Measurements from ENCODE around the gene ZNF669.

Gene ZNF669

DNA sequence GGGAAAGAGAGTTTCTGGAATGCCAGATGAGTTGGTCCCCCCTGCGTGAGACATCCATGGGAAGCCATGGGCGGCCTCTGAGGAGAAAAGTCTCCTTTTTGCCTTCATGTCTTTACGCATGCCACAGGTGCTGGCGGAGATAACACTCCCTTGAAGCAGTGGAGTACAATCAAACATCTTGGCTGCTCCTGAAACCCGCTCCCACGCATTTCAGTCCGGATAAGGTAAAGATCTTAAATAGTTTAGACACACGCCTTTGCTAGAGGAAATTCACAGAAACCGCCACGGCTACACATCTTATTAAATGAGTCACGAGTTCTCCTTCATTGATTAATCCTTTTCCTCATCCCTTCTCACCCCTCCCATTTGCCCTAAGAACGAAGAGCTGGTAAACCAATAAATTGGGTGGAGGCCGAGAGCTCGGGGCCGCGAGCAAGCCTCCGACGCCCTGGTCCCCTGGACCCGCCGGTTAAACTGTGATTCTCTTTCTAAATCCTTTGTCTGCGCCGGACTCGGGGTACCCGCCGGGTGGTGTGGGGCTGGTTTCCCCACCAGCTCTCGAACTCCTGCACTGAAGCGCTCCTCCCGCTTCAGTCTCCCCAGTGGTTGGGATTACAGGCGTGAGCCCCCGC lies 6.6 kb upstream of the ZNF669 start:
- peak; percentile 57 for DNase-seq

DNA sequence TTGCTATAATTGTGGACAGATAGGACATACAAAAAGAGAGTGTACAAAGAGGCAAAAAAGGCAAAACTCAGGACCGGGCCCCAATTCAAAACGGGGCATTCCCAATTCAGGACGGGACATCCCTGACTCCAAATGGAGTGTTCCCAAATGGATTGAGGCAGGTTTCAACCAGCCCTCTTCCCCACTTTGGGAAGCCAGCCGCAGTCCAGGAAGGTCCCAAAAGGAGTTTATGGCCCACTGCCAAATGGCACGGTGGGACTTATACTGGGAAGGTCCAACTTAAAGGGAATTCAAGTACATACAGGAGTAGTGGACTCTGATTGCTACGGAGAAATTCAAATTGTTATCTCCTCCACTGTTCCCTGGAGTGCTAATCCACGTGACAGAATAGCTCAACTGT lies 3.5 kb upstream of the ZNF669 start:
- no peak for DNase-seq

DNA sequence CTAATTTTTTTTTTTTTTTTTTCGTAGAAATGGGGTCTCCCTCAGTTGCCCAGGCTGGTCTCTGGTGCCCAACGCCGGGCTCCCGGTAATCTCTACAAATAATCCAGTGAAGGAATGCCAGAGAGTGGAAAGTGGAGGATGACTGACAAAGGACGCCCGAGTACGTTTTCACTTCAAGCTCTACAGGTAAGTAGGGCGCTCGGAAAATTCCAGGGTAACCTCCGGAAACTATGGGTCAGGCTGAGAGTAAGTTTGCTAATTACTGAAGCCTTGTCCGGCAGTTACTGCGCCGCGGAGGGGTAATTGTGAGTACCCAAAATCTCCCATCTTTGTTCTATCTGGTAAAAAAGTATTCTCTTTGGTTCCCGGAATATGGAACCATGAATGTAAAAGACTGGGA lies 1.8 kb upstream of the ZNF669 start:
- DNase-seq, result no peak

DNA sequence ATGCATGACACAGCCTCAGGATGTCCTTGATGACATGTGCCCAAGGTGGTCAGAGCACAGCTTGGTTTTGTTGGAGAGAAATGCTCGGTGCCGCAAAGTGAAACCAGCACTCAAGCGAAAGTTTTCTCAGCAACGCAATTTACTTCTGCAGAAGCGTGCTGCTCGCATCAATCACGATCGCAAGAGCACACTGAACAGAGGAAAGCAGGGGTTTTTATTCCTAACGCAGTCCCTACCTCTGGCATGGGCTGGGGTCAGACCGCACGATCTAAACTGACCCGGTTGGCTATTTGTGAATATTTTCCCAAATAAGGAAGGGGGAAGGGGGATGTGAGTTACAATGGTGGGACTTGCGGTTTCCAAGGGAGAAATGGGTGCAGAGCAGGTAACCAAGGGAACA lies 809 bp upstream of the ZNF669 start:
- no peak for DNase-seq

DNA sequence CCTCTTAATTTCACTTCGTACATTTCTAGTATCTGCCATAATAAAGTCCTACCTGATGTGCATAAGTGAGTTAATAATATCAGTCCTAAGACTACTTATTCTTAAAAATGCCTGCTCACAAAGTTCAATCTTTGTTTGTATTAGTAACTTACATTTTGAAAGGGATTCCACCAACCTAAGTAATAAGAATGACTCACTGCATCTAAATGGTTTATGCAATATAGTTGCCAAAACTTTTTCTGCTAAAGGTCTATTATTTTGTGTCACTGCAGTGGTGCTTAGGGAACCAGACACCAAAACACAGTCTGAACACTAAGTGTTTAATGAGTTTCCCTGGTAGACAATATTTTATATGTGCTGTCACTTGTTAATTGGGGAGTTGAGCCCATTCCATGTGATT lies 1.8 kb downstream of the ZNF669 start:
- no peak for DNase-seq

DNA sequence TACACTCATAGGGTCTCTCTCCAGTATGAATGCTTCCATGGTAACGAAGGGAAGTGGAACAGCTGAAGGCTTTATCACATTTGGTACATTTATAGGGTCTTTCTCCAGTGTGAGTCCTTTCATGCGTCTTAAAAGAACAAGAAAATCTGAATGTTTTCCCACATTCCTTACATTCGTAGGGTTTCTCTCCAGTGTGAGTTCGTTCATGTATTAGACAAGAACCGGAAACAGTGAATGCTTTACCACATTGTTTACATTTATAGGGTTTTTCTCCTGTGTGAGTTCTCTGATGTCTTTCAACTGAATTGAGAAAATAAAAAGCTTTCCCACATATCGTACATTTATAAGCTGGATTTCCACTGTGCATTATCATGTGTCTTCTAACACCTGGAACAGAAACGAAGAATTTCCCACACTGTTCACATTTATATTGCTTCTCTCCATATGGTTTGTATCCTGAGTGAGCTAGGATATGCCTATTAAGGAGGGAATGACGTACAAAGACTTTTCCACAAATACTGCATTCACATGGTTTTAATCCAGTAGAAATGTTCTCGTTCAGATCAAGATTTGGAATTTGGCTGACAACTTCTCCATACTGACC lies 3.4 kb downstream of the ZNF669 start:
- no peak for DNase-seq

DNA sequence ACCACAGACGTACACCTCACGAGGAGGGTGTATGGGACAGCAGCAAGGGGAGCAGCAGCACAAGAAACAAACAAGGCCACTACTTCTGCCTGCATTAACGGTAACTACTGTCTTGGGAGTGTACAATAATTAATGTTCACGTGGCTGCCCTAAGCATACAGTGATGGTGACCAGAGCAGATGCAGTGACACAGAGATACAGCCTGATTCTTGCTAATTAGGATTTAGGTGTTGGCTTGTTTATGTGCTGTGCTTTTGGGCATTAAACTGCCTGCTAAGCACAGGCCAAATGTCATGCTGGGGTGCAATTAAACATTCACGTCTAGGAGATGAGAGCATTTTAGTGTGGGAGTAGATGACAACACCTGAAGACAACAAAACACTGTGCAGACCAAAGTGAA lies 7.2 kb downstream of the ZNF669 start:
- DNase-seq, result no peak

DNA sequence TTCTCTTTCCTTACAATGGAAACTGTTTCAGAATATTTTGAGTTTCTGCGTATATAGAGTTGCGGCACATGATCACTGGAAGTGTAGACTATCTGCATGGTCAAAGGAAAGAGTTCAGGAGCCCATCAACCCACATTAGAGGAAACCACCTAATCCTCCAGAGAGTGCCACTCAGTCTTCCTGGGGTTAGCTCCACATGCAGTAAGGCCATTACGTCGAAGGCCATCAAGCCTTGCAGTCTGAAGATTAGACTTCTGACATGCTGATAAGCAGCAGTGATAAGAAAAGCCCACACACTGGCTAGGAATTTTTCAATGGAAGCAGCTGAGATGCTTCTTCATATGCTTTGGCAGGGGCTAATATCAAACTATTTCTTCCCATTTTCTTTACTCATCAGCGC lies 7.6 kb downstream of the ZNF669 start:
- DNase-seq, result no peak

DNA sequence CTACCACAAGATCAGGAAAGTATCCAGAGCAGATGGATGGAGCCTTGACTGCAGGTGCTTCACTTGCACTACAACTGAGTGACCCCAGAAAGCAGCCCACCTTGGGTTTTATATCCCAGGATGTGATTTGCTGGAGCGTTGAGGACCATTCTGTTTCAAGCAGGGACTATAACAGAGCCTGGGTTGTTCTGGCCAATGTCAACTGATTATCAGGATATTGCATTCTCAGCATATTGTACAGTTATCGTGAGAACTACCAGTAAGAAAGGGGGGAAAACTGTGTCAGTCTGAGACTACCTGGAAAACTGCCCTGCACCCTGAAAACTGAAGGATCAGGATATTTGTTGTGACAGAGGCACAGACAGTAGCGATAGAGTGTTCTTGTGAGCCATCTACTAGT lies 8.0 kb downstream of the ZNF669 start:
- DNase-seq, result no peak

DNA sequence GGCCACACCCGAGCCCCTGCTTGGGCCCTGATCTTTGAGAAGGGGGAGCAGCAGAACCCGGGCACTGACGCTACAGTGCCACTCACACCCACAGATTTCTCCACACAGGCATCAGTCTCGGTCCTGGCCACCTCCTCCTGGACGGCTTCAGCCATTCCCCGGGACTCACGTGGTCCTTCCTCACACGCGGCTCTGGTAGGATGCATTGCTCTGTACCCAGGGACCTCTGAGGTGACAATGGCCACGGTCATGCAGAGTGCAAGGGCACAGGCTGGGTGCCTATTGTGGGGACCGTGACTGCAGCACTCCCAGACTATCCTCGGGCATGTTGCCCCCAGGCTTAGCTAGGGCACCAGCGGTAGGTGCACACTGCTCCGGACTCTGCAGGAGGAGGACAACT lies 13.7 kb downstream of the ZNF669 start:
- DNase-seq, result no peak

DNA sequence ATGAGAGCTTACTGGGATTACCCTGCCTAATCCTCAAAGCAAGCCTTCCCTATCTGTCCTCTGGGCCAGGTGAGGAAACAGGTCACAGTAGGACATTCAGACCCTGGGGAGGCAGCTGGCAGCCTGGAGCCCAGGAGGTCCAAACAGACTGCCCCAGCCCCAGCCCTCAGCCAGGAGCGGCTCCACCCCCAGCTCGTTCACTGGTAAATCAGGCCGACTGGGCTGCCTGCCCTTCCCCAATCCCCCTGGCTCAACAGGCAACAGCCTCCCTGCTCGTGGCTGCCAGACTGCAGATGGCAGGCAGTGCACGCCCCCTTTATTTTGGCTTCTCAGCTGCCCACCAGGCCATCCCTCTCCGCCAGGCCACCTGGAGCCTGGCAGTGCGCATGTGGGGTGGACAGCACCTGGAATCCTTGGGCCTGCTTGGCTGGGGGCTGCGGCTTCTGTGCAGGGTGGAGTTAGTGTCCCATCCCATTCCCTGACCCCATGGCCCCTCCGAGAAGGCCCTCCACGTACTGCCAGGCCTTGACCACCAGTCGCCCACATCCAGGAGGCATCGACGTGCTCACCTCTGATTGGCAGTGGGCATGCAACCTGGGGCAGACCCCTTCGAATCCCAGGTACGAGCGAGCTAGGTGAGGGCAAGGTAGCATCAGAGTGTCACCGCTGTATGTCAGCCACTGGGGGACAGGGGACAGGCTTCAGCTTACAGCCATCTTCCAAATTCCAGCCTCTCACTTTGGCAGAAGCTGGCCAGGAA lies 14.4 kb downstream of the ZNF669 start:
- DNase-seq, result no peak

DNA sequence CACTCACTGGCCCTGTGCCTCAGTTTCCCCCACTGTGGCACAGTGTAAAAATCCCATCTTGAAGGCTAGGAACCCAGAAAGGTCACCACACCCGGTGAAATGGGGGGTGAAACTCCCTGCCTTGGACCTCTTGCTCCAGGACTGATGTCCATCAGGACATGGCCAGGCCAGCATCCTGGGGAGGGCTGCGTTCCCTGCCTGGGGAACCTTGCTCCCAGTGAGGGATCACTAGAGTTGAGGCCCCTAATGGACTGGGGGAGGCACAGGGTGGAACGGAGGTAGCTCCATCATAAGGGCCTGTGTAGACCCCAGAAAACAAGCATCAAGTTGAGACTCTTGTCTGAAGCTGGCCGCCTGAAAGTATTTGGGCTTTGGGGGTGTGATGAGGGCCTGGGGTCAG lies 15.2 kb downstream of the ZNF669 start:
- no peak for DNase-seq

DNA sequence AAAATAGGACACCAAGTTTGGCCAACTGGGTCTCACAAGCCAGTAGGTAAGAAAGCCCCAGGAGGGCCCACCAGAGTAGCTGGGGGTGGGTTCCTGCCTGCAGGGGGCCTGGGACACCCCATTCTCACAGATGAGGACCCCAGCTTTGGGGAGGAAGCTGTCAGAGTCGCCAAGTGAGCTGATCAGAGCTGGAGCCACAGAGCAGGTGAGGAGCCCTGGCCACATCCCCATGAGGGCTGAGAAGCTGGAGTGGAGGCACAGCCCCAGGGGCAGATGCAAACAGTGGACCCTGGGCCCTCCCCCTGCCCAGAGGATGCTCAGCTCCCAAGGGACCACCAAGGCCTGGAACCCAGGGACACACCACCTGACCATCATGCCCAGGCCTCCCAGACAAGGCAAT lies 16.9 kb downstream of the ZNF669 start:
- DNase-seq, result no peak

DNA sequence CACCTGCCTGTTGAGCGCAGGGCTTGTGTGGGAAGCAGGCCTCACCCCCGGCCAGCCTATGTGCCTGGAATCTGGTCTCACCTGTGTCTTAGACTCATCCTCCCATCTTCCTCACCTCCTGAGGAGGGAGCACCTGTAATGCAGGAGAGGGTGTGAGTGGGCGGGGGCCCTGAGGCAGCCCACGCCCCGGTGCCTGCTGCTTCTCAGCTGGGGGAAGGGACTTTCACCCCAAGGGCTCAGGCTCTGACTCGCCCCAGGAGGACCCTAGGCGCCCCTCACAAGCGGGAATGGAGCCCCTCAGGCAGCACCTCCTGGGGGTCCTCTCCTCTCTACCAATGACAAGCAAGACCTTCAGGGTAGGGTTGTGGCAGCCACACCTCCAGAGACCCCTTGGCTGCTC lies 18.8 kb downstream of the ZNF669 start:
- DNase-seq, result no peak

DNA sequence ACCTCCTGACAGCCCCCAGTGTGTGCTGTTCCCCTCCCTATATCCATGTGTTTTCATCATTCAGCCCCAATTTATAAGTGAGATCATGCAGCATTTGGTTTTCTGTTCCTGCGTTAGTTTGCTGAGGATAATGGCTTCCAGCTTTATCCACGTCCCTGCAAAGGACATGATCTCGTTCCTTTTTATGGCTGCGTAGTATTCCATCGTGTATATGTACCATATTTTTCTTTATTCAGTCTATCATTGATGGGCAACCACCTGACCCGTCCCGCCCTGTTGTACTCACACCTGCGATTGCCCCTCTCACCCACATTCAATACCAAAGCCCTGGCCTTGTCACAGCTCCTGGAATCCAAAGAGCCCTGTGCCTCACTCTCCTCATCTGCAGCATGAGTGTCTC lies 19.4 kb downstream of the ZNF669 start:
- no peak for DNase-seq

DNA sequence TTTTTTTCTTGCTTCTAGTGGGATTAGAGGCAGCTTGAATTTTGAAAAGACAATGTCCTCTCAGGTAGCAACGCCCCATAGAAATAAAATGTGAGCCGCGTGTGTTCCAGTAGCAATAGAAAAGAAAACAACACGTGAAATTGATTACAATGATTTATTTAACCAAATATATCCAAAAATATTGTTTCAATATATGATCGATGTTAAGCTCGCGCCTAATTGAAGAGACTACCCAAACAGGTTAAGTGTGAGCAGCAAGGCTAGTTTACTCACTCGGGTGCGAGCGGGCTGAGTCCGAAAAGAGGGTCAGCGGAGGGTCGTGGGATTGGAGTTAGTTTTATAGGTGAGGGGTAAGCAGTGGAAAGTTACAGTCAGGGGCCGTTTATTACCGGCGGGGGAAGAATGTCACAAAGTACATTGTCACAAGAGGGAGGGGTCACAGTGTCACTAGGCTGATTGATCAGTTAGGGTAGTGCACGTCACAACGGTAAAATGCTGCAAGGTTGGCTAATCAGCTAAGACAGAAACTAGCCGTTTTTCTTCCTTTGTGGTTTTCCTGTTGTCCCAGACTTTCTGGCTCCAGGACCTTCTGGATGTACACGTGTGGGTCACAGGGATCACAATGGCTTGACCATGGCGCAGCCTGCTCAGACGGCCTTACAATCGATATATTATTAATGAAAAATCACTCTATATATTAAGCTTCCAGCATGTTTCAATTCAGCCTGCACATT lies 24.8 kb downstream of the ZNF669 start:
- DNase-seq, result peak; percentile 10

DNA sequence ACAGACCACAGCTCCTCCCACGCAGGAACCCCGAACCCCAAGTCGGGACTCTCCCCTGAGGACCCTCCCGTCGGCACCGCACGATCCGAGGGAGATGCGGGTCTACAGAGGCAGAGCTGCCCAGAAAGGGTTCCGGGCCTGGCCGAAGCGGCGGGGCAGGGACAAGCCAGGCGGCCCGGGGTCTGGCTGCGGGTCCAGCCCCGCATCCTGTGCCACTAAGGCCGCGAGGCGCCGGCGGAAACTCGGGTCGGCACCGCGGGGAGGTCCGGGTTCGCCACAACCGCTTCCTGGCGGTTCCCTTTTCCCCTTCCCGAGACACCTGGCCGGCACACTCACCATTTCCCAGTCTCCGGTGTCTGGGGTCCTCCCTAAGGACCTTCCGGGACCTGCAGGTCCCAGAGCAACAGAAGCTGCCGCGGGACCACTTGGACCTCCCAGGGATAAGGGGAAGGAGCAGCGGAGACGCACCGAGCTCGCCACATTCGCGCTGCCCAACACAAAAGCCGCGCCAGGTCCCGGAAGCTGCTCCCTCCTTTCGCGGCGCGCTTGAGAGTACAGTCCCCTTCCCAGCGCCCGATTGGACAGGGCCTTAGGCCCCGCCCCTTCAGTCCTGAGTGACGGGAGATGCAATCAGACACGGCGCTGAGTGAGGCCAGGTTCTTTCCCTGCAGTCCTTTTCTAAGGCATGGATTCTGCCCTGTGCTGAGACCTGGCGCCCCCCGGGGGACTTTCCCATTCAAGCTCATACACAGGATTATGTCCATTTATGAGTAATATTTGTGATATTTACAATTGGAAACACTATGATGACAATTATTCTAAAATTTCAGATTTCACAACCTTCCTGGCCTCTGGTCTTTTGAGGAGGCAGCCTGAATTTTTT lies 25.7 kb downstream of the ZNF669 start, which contains the start of gene ZNF670:
Gene ZNF670, minus strand, starts transcription at position 554 of the 883 bp plus-strand sequence. Its CDS starts 215 bp downstream, at position 339.
- DNase-seq, result peak; percentile 94

DNA sequence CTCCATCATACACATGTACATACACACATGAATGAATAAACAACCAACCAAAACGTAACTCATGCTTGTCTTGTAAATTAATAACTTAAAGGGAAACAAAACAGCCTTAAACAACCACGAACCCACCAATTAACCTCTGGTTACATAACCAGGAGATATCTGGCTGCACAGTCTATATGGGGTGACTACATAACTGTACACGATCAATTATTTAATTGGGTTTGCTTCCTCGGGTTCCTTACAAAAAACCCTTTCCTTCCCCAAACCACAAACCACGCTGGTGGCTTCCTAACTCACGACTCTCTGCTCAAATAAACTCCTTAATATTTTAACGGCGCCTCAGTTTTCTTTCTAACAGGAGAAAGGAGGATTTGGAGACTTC lies 26.3 kb downstream of the ZNF669 start:
- no peak for DNase-seq

DNA sequence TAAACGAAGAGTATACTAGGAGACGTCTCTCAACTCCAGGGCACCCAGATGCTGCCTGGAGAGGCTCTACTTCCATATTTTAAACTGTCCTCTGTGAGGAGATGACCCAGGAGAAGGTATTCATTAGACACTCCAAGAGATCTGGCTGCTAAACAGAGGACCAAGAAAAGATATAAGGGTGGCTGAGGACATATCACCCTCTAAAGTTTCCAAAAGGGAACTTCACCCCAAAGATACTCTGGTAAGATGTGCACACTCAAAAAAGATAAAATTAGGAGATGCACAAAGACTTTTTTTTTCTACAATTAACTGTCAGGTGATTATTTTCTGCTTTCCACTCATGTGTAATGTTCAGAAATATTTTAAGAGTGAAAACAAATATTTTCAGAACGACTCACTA lies 26.9 kb downstream of the ZNF669 start:
- DNase-seq, result no peak

DNA sequence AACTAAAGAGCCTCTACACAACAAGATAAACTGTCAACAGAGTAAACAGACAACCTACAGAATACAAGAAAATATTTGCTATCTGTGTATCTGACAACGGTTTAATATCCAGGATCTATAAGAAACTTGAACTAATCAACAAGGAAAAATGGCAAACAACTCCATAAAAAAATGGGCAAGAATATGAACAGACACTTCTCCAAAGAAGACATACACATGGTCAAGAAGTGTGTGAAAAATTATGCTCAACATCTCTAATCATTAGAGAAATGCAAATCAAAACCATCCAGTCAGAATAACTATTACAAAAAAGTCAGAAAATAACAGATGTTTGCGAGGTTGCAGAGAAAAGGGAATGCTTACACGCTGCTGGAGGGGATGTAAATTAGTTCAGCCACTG lies 33.5 kb downstream of the ZNF669 start:
- no peak for DNase-seq

DNA sequence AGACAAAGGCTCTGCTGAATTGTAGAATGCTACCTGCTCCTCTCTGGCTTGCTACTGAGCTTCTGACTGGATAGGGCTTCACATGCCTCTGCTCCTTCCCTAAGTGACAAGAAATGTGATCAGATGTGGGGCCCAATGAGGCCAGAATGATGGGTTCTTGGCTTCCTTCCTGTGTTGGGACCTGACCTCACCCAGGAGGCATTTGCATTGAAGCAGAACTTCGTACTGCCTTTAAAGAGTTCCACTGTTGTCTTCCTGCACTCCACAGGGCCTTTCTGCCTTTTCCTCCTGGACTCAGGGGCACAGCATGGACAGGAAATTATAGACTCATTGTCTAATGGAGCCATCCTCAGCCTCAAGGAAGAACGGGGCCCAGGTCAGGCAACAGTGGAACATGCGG lies 39.9 kb downstream of the ZNF669 start:
- no peak for DNase-seq

DNA sequence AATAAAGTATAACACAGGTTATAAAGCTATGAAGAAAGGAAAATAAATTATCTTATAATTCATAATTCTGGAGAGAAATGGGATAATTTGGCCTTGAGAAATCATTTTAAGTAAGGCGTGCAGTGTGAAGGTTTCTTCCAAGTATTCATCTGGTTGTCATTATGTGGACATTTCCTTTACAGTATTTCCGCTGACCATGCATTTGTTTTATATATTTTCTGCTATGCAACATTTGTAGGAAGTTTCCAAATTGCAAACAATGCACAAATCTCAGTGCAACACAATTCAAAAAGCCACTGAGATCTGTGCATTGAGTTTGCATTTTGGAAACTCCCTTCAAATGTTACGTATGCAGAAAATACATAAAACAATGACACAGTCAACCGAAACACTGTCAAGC lies 43.4 kb downstream of the ZNF669 start:
- no peak for DNase-seq

DNA sequence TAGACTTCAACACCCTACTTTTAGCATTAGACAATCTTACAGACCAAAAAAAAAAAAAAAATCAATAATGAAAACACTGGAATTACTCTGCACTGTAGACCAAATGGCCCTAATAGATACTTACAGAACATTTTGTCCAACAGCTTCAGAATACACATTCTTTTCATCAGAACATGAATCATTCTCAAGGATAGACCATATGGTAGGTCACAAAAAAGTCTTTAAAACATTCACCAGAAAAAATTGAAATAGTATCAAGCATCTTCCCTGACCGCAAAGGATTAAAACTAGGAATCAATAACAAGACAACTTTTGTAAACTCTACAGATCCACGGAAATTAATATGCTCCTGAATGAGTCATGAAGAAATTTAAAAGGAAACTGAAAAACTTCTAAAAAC lies 48.1 kb downstream of the ZNF669 start:
- DNase-seq, result no peak
